K562 (cell line): ENCODE measurements around the gene AKAP10. TPM values are rescaled to one million over a fixed set of nuclear protein-coding genes. Genes with fewer than 3 reads are reported as not detected.

Experiments
- ARID3B ChIP-seq: fragments of 250-450 bp; sonication (Bioruptor Pico); IDR thresholded peaks from 2 replicates; pipeline ENCODE4 v1.4.0; 2020; ENCODE audit warnings: borderline replicate concordance
- FOXP4 ChIP-seq: sonication (generic); formaldehyde crosslinking; IDR thresholded peaks from 2 replicates; pipeline ENCODE4 v1.8.0; 2022; ENCODE audit warnings: mild to moderate bottlenecking, missing genetic modification reagents, borderline replicate concordance
- MGA ChIP-seq: fragments of 450-650 bp; IDR thresholded peaks from 2 replicates; pipeline ENCODE4 v1.6.1; 2016; ENCODE audit warnings: mild to moderate bottlenecking, moderate library complexity
- RB1 ChIP-seq: fragments of 450-650 bp; IDR thresholded peaks from 2 replicates; pipeline ENCODE4 v1.6.1; 2017; ENCODE audit warnings: low read depth, mild to moderate bottlenecking
- SIN3A ChIP-seq, 2 experiments: fragments of 150-350 bp in 1 of 2; IDR thresholded peaks; 2 replicates each; pipeline ENCODE4 v1.6.1; 2011 to 2016; ENCODE audit warnings: borderline replicate concordance in 2 of 2, low read depth in 2 of 2, low read length in 2 of 2, mild to moderate bottlenecking in 2 of 2, moderate library complexity in 2 of 2; ENCODE audit not compliant: control insufficient read depth in 1 of 2
- SMAD1 ChIP-seq: fragments of 150-350 bp; IDR thresholded peaks from 2 replicates; pipeline ENCODE4 v1.6.1; 2014; ENCODE audit warnings: low read length, low read depth; ENCODE audit not compliant: partially characterized antibody
- ZBTB9 ChIP-seq: fragments of 450-650 bp; formaldehyde crosslinking; IDR thresholded peaks from 2 replicates; pipeline ENCODE4 v1.4.0; 2020; ENCODE audit warnings: mild to moderate bottlenecking, moderate library complexity
- ZNF174 ChIP-seq: fragments of 250-450 bp; sonication (Bioruptor Pico); IDR thresholded peaks from 2 replicates; pipeline ENCODE4 v1.4.0; 2020; ENCODE audit warnings: mild to moderate bottlenecking
- ZNF277 ChIP-seq: fragments of 250-450 bp; sonication (Bioruptor Pico); IDR thresholded peaks from 2 replicates; pipeline ENCODE4 v1.8.0; 2022; ENCODE audit warnings: inconsistent platforms, mild to moderate bottlenecking, moderate library complexity, borderline replicate concordance
- polyA plus RNA-seq, 8 experiments: library from polyadenylated mRNA; depleted of rRNA in 4 of 8; stranded (reverse) in 5 of 8; unstranded in 3 of 8; fragments of >200 nt; fragmentation: Nextera tagmentation in 2 of 8; fragmentation: Illumina TruSeq in 1 of 8; extraction: Ambion mirVana in 2 of 8; extraction: Trizol in 1 of 8; gene quantifications; 2 replicates each; pipeline versions ENCODE4 v1.2.1 to v1.2.3, GENCODE V29; 2011 to 2014; ENCODE audit warnings: inconsistent platforms in 1 of 8, missing spikeins in 1 of 8
- total RNA-seq, 7 experiments: library from RNA; depleted of rRNA in 6 of 7; stranded (reverse); fragments of >200 nt in 6 of 7; fragmentation: Illumina TruSeq in 2 of 7; extraction: Trizol in 2 of 7; gene quantifications; 2 replicates each; pipeline versions ENCODE4 v1.2.1 to v1.2.3, GENCODE V29; 2011 to 2021; ENCODE audit warnings: low replicate concordance in 1 of 7

AKAP10 gene
- total and polyA plus RNA-seq, 9 of the 15 experiments (the other 6 are each of a cell fraction or from before 2014, with no cell fraction given) = 4.0 to 20.3 (median 8.2) TPM

GRCh38 chr17:19874256-19874655 lies 103.4 kb downstream of the AKAP10 start (continued):
- TF ChIP-seq MGA (no peak), RB1 (no peak), SIN3A (IDR thresholded peaks at IDR 0.05; ENCODE audit: borderline replicate concordance in 2 of 2, control insufficient read depth in 1 of 2, low read depth in 2 of 2, low read length in 2 of 2) (no peak), ZBTB9 (CRISPR knock-in tag) (no peak), SMAD1 (no peak), ARID3B (CRISPR knock-in tag) (no peak), FOXP4 (CRISPR knock-in tag) (no peak), ZNF277 (CRISPR knock-in tag) (no peak), ZNF174 (CRISPR knock-in tag) (no peak)
